ENCODE results near the gene OR52B2. TPM values are rescaled to one million over a fixed set of nuclear protein-coding genes. Genes with fewer than 3 reads are reported as not detected.

The OR52B2 gene
- not detected in 2 replicates for total RNA-seq
- not detected for polyA plus RNA-seq (2012)

GRCh38 chr11:6170226-6170625, at the start of gene OR52B2:
Gene OR52B2 (minus strand): TSS chr11:6170326. CDS start chr11:6170326, 0 bp downstream.
- DNase-seq (ENCODE audit: low read depth), result no peak

GRCh38 chr11:6219359-6219758, 49.2 kb upstream of the OR52B2 start:
- DNase-seq (ENCODE audit: low read depth), result peak; percentile 74

- DNase-seq (ENCODE audit: low read depth), result no peak
Measured at GRCh38 chr11:6217722-6218121, 47.6 kb upstream of the OR52B2 start.

GRCh38 chr11:6216501-6216900, 46.4 kb upstream of the OR52B2 start:
- no peak for DNase-seq (ENCODE audit: low read depth)

- no peak for DNase-seq (ENCODE audit: low read depth)
Measured at GRCh38 chr11:6214530-6214929, 44.4 kb upstream of the OR52B2 start.

GRCh38 chr11:6210274-6210955, 40.3 kb upstream of the OR52B2 start:
- DNase-seq (ENCODE audit: low read depth), result no peak

GRCh38 chr11:6209801-6210200, 39.7 kb upstream of the OR52B2 start:
- DNase-seq (ENCODE audit: low read depth), result no peak

GRCh38 chr11:6206456-6207180, 36.5 kb upstream of the OR52B2 start:
- peak; percentile 53 for DNase-seq (ENCODE audit: low read depth)

GRCh38 chr11:6205366-6205765, 35.2 kb upstream of the OR52B2 start, which contains the start of gene C11orf42:
Gene C11orf42 (plus strand): TSS chr11:6205557. CDS start chr11:6205616, 59 bp downstream.
- no peak for DNase-seq (ENCODE audit: low read depth)

GRCh38 chr11:6204706-6205105, 34.6 kb upstream of the OR52B2 start:
- no peak for DNase-seq (ENCODE audit: low read depth)

GRCh38 chr11:6203327-6203726, 33.2 kb upstream of the OR52B2 start:
- no peak for DNase-seq (ENCODE audit: low read depth)

GRCh38 chr11:6202041-6202440, 31.9 kb upstream of the OR52B2 start:
- no peak for DNase-seq (ENCODE audit: low read depth)

GRCh38 chr11:6201481-6201880, 31.4 kb upstream of the OR52B2 start:
- DNase-seq (ENCODE audit: low read depth), result no peak

- no peak for DNase-seq (ENCODE audit: low read depth)
Measured at GRCh38 chr11:6200975-6201374, 30.8 kb upstream of the OR52B2 start.

GRCh38 chr11:6199174-6199810, 29.2 kb upstream of the OR52B2 start, which contains the start of gene OR52W1:
Gene OR52W1 (plus strand): TSS chr11:6199224. CDS start chr11:6199224, 0 bp downstream.
- DNase-seq (ENCODE audit: low read depth), result no peak

GRCh38 chr11:6197466-6198200, 27.5 kb upstream of the OR52B2 start:
- no peak for DNase-seq (ENCODE audit: low read depth)

GRCh38 chr11:6196396-6196795, 26.3 kb upstream of the OR52B2 start:
- no peak for DNase-seq (ENCODE audit: low read depth)

GRCh38 chr11:6194065-6194581, 24.0 kb upstream of the OR52B2 start:
- DNase-seq (ENCODE audit: low read depth), result peak; percentile 10

GRCh38 chr11:6191742-6192141, 21.6 kb upstream of the OR52B2 start:
- DNase-seq (ENCODE audit: low read depth), result no peak

- DNase-seq (ENCODE audit: low read depth), result no peak
Measured at GRCh38 chr11:6175440-6175839, 5.3 kb upstream of the OR52B2 start.
